ENCODE results near the gene BCAS3.
"Not testable (repeated sequence)": the region's sequence is repeated elsewhere in the genome, so short reads cannot be mapped to it uniquely, and the experiment has no call there.

Gene BCAS3

GRCh38 chr17:60908324-60908723 is 230.7 kb downstream of the BCAS3 start:
- no peak for DNase-seq (ENCODE audit: low spot score in 2 of 2)
- Mint-ChIP-seq H3K4me3 (no peak overlapping the region), H3K36me3 (ENCODE audit: insufficient read depth) (peaks cover 1% of the 10 kb centered on the region), H3K4me1 (no peaks in the 10 kb centered on the region), H3K27me3 (no peaks in the 10 kb centered on the region), H3K9me3 (no peaks in the 10 kb centered on the region), H3K27ac (ENCODE audit: low read depth) (no peak overlapping the region)
- ATAC-seq (replicated peaks; ENCODE audit: extremely low read depth, poor library complexity, severe bottlenecking) = no peak

- H3K27ac Mint-ChIP-seq (ENCODE audit: low read depth) = no peak overlapping the region
- ATAC-seq (replicated peaks; ENCODE audit: extremely low read depth, poor library complexity, severe bottlenecking) = no peak
- no peak for DNase-seq (ENCODE audit: low spot score in 2 of 2)
- no peak overlapping the region for H3K4me3 Mint-ChIP-seq
- peaks cover 1% of the 10 kb centered on the region for H3K36me3 Mint-ChIP-seq (ENCODE audit: insufficient read depth)
- H3K4me1 Mint-ChIP-seq = no peaks in the 10 kb centered on the region
- H3K27me3 Mint-ChIP-seq = no peaks in the 10 kb centered on the region
- no peaks in the 10 kb centered on the region for H3K9me3 Mint-ChIP-seq
These were observed 231.8 kb downstream of the BCAS3 start for GRCh38 chr17:60909405-60909804.

GRCh38 chr17:60910415-60910814 is 232.8 kb downstream of the BCAS3 start:
- Mint-ChIP-seq H3K36me3 (ENCODE audit: insufficient read depth) (peaks cover 1% of the 10 kb centered on the region), H3K27me3 (no peaks in the 10 kb centered on the region), H3K27ac (ENCODE audit: low read depth) (no peak overlapping the region), H3K4me3 (no peak overlapping the region), H3K9me3 (no peaks in the 10 kb centered on the region), H3K4me1 (no peaks in the 10 kb centered on the region)
- DNase-seq (ENCODE audit: low spot score in 2 of 2) (no peak), ATAC-seq (replicated peaks; ENCODE audit: extremely low read depth, poor library complexity, severe bottlenecking) (no peak)

GRCh38 chr17:60914078-60914477 is 236.4 kb downstream of the BCAS3 start:
- Mint-ChIP-seq H3K36me3 (ENCODE audit: insufficient read depth) (peaks cover 3% of the 10 kb centered on the region), H3K27ac (ENCODE audit: low read depth) (no peak overlapping the region), H3K4me3 (no peak overlapping the region), H3K27me3 (no peaks in the 10 kb centered on the region), H3K4me1 (no peaks in the 10 kb centered on the region), H3K9me3 (peaks cover 4% of the 10 kb centered on the region)
- ATAC-seq (replicated peaks; ENCODE audit: extremely low read depth, poor library complexity, severe bottlenecking) = no peak
- no peak for DNase-seq (ENCODE audit: low spot score in 2 of 2)

GRCh38 chr17:60916043-60916442 is 238.4 kb downstream of the BCAS3 start:
- Mint-ChIP-seq H3K36me3 (ENCODE audit: insufficient read depth) (peaks cover 6% of the 10 kb centered on the region), H3K27me3 (no peaks in the 10 kb centered on the region), H3K9me3 (peaks cover 4% of the 10 kb centered on the region), H3K4me1 (no peaks in the 10 kb centered on the region), H3K4me3 (no peak overlapping the region), H3K27ac (ENCODE audit: low read depth) (no peak overlapping the region)
- DNase-seq (ENCODE audit: low spot score in 2 of 2) (no peak), ATAC-seq (replicated peaks; ENCODE audit: extremely low read depth, poor library complexity, severe bottlenecking) (no peak)

- no peak for ATAC-seq (replicated peaks; ENCODE audit: extremely low read depth, poor library complexity, severe bottlenecking)
- no peaks in the 10 kb centered on the region for H3K4me1 Mint-ChIP-seq
- H3K9me3 Mint-ChIP-seq = peaks cover 4% of the 10 kb centered on the region
- no peak for DNase-seq (ENCODE audit: low spot score in 2 of 2)
- H3K27ac Mint-ChIP-seq (ENCODE audit: low read depth) = no peak overlapping the region
- no peaks in the 10 kb centered on the region for H3K27me3 Mint-ChIP-seq
- H3K4me3 Mint-ChIP-seq = no peak overlapping the region
- H3K36me3 Mint-ChIP-seq (ENCODE audit: insufficient read depth) = peaks cover 8% of the 10 kb centered on the region
These were observed 242.5 kb downstream of the BCAS3 start for GRCh38 chr17:60920107-60920506.

GRCh38 chr17:60923000-60923399 is 245.3 kb downstream of the BCAS3 start:
- no peaks in the 10 kb centered on the region for H3K9me3 Mint-ChIP-seq
- H3K27ac Mint-ChIP-seq (ENCODE audit: low read depth) = no peak overlapping the region
- DNase-seq (ENCODE audit: low spot score in 2 of 2) (no peak), ATAC-seq (replicated peaks; ENCODE audit: extremely low read depth, poor library complexity, severe bottlenecking) (no peak)
- H3K4me1 Mint-ChIP-seq = no peaks in the 10 kb centered on the region
- H3K27me3 Mint-ChIP-seq = no peaks in the 10 kb centered on the region
- no peak overlapping the region for H3K4me3 Mint-ChIP-seq
- H3K36me3 Mint-ChIP-seq (ENCODE audit: insufficient read depth) = peaks cover 8% of the 10 kb centered on the region

GRCh38 chr17:60926466-60927183 is 249.0 kb downstream of the BCAS3 start:
- Mint-ChIP-seq H3K27me3 (no peaks in the 10 kb centered on the region), H3K9me3 (no peaks in the 10 kb centered on the region), H3K36me3 (ENCODE audit: insufficient read depth) (peaks cover 3% of the 10 kb centered on the region), H3K4me3 (no peak overlapping the region), H3K4me1 (no peaks in the 10 kb centered on the region), H3K27ac (ENCODE audit: low read depth) (no peak overlapping the region)
- no peak for DNase-seq (ENCODE audit: low spot score in 2 of 2)
- ATAC-seq (replicated peaks; ENCODE audit: extremely low read depth, poor library complexity, severe bottlenecking) = no peak

GRCh38 chr17:60933739-60934138 is 256.1 kb downstream of the BCAS3 start:
- no peak for DNase-seq (ENCODE audit: low spot score in 2 of 2)
- Mint-ChIP-seq H3K27ac (ENCODE audit: low read depth) (no peak overlapping the region), H3K27me3 (no peaks in the 10 kb centered on the region), H3K36me3 (ENCODE audit: insufficient read depth) (peaks cover 2% of the 10 kb centered on the region), H3K4me1 (no peaks in the 10 kb centered on the region), H3K9me3 (no peaks in the 10 kb centered on the region), H3K4me3 (no peak overlapping the region)
- no peak for ATAC-seq (replicated peaks; ENCODE audit: extremely low read depth, poor library complexity, severe bottlenecking)

GRCh38 chr17:60934723-60935122 is 257.1 kb downstream of the BCAS3 start:
- DNase-seq (ENCODE audit: low spot score in 2 of 2) (no peak), ATAC-seq (replicated peaks; ENCODE audit: extremely low read depth, poor library complexity, severe bottlenecking) (no peak)
- Mint-ChIP-seq H3K4me3 (no peak overlapping the region), H3K9me3 (no peaks in the 10 kb centered on the region), H3K36me3 (ENCODE audit: insufficient read depth) (peaks cover 8% of the 10 kb centered on the region), H3K4me1 (no peaks in the 10 kb centered on the region), H3K27me3 (no peaks in the 10 kb centered on the region), H3K27ac (ENCODE audit: low read depth) (no peak overlapping the region)

- not testable (repeated sequence) for H3K9me3 Mint-ChIP-seq; H3K27me3 Mint-ChIP-seq; H3K27ac Mint-ChIP-seq (ENCODE audit: low read depth); H3K4me1 Mint-ChIP-seq; DNase-seq (ENCODE audit: low spot score in 2 of 2); ATAC-seq (replicated peaks; ENCODE audit: extremely low read depth, poor library complexity, severe bottlenecking); H3K36me3 Mint-ChIP-seq (ENCODE audit: insufficient read depth); H3K4me3 Mint-ChIP-seq
These were observed 258.3 kb downstream of the BCAS3 start for GRCh38 chr17:60935991-60936390.

GRCh38 chr17:60939318-60939717 is 261.7 kb downstream of the BCAS3 start:
- H3K27ac Mint-ChIP-seq (ENCODE audit: low read depth) = no peak overlapping the region
- no peaks in the 10 kb centered on the region for H3K9me3 Mint-ChIP-seq
- DNase-seq (ENCODE audit: low spot score in 2 of 2) (no peak), ATAC-seq (replicated peaks; ENCODE audit: extremely low read depth, poor library complexity, severe bottlenecking) (no peak)
- no peak overlapping the region for H3K4me3 Mint-ChIP-seq
- peaks cover 8% of the 10 kb centered on the region for H3K36me3 Mint-ChIP-seq (ENCODE audit: insufficient read depth)
- H3K4me1 Mint-ChIP-seq = no peaks in the 10 kb centered on the region
- H3K27me3 Mint-ChIP-seq = no peaks in the 10 kb centered on the region

GRCh38 chr17:60941028-60941427 is 263.4 kb downstream of the BCAS3 start:
- no peaks in the 10 kb centered on the region for H3K27me3 Mint-ChIP-seq
- no peak overlapping the region for H3K4me3 Mint-ChIP-seq
- DNase-seq (ENCODE audit: low spot score in 2 of 2) (no peak), ATAC-seq (replicated peaks; ENCODE audit: extremely low read depth, poor library complexity, severe bottlenecking) (no peak)
- no peaks in the 10 kb centered on the region for H3K4me1 Mint-ChIP-seq
- peaks cover 8% of the 10 kb centered on the region for H3K36me3 Mint-ChIP-seq (ENCODE audit: insufficient read depth)
- H3K9me3 Mint-ChIP-seq = no peaks in the 10 kb centered on the region
- H3K27ac Mint-ChIP-seq (ENCODE audit: low read depth) = no peak overlapping the region

Data from central memory CD8-positive, alpha-beta T cell (primary cell).